Vagina (tissue), 2 donors: ENCODE results near the gene RAB34.

Experiments
- CTCF ChIP-seq, 3 experiments: fragments of 450-650 bp in 2 of 3; fragments of 200-600 bp in 1 of 3; sonication (generic) in 1 of 3; IDR thresholded peaks; one replicate each; pipeline ENCODE4 v1.5.1; 2017 to 2019; ENCODE audit warnings: antibody characterized with exemption in 3 of 3, mild to moderate bottlenecking in 2 of 3, moderate library complexity in 2 of 3
- POLR2A ChIP-seq, 2 donors: fragments of 450-650 bp; IDR thresholded peaks; one replicate each; pipeline ENCODE4 v1.6.1; 2017; ENCODE audit warnings: antibody characterized with exemption in 2 of 2, mild to moderate bottlenecking in 2 of 2, moderate library complexity in 2 of 2

GRCh38 chr17:28763804-28764266 is 46.2 kb upstream of the RAB34 start:
- TF ChIP-seq CTCF (IDR thresholded peaks at IDR 0.05) (peak; percentile 79 to 89 (median 87)), POLR2A (IDR thresholded peaks at IDR 0.05) (no peak)
